Calu3 (cell line): ENCODE measurements around the gene RASGRF1. TPM values are rescaled to one million over a fixed set of nuclear protein-coding genes. Genes with fewer than 3 reads are reported as not detected.
"Not testable (repeated sequence)": the region's sequence is repeated elsewhere in the genome, so short reads cannot be mapped to it uniquely, and the experiment has no call there.

Experiments used
- BruUV-seq: library from RNA; stranded (reverse); fragments of 400-500 nt; replicated peaks from 2 replicates; lab custom pipeline; 2021; lab: Mats Ljungman, UMichigan
- CTCF ChIA-PET: fragments of 300-600 bp; sonication (Branson Sonifier 250); formaldehyde crosslinking; loops from one replicate; lab custom pipeline; 2022; ENCODE audit warnings: antibody characterized with exemption; lab: Charles Lee
- DNase-seq: peaks from one replicate; pipeline ENCODE4 v3.0.0; 2022
- H3K27ac Mint-ChIP-seq: one replicate; pipeline ENCODE4 v1.8.0; 2022; ENCODE audit warnings: mixed read lengths; ENCODE audit not compliant: unreplicated experiment
- H3K27me3 Mint-ChIP-seq: one replicate; pipeline ENCODE4 v1.8.0; 2022; ENCODE audit warnings: mixed read lengths; ENCODE audit not compliant: unreplicated experiment
- H3K36me3 Mint-ChIP-seq: one replicate; pipeline ENCODE4 v1.8.0; 2022; ENCODE audit warnings: mild to moderate bottlenecking, moderate library complexity, mixed read lengths; ENCODE audit not compliant: insufficient read depth, unreplicated experiment
- H3K4me1 Mint-ChIP-seq: one replicate; pipeline ENCODE4 v1.8.0; 2022; ENCODE audit warnings: mild to moderate bottlenecking, low read depth, mixed read lengths; ENCODE audit not compliant: unreplicated experiment
- H3K4me3 Mint-ChIP-seq: one replicate; pipeline ENCODE4 v1.8.0; 2022; ENCODE audit warnings: mild to moderate bottlenecking, low read depth, moderate library complexity, mixed read lengths; ENCODE audit not compliant: unreplicated experiment
- H3K9me3 Mint-ChIP-seq: one replicate; pipeline ENCODE4 v1.8.0; 2022; ENCODE audit warnings: low read depth, mixed read lengths; ENCODE audit not compliant: unreplicated experiment
- intact Hi-C: fragments of 100-400 bp; cut with micrococcal nuclease; formaldehyde crosslinking; loops from one replicate; pipeline ENCODE4 v1.10.0; 2022; ENCODE audit not compliant: unreplicated experiment
- total RNA-seq: library from RNA; stranded (reverse); gene quantifications from 2 replicates; pipeline ENCODE4 v1.2.3, GENCODE V29; 2022
- TF ChIP-seq, protein P1 (sequence below): fragments of 200-600 bp; IDR thresholded peaks from one replicate; pipeline ENCODE4 v1.8.0; 2022; ENCODE audit warnings: antibody characterized with exemption; ENCODE audit not compliant: unreplicated experiment

Gene RASGRF1
- total RNA-seq, 1 experiment from 2014 or later: 2.2 TPM

DNA sequence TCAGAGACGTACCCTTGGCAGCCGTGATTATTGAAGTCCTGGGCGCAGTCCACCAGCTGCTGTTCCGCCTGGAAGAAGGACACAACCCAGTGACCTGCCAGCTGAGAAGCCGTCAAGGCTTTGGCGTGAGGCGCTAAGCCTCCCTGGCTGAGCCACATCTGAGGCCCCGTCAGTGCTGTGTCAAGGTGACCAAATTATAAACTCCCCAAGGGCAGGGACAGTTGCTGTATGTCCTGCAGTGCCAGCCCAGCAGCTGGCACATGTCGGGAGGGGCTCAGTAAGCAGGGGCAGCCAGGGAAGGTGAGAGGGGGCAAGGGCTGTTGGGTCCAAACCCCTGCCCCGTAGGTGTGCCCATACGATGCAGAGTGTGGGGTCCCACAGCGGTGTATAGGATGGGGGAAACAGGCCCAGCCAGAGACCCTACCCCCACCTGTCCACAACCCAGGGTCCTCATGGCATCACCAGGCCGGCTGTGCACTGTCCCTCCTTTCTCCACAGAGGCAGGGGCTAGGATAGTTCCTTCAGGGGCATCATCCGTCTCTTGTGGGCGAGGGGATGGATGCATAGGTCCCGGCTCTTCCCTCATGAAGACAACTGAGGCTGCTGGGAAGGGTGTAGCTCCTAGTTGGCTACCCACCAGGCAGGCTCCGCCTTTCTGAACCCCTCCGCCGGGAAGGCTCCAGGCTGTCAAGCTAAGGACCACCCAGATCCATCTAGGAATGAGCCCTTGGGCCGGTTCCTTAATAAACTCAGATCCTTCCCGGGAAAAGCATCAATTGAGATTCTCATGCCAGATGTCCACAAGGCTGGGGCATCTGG lies 158.9 kb downstream of the RASGRF1 start:
- no TSS peak for BruUV-seq
- TF ChIP-seq, protein P1, sequence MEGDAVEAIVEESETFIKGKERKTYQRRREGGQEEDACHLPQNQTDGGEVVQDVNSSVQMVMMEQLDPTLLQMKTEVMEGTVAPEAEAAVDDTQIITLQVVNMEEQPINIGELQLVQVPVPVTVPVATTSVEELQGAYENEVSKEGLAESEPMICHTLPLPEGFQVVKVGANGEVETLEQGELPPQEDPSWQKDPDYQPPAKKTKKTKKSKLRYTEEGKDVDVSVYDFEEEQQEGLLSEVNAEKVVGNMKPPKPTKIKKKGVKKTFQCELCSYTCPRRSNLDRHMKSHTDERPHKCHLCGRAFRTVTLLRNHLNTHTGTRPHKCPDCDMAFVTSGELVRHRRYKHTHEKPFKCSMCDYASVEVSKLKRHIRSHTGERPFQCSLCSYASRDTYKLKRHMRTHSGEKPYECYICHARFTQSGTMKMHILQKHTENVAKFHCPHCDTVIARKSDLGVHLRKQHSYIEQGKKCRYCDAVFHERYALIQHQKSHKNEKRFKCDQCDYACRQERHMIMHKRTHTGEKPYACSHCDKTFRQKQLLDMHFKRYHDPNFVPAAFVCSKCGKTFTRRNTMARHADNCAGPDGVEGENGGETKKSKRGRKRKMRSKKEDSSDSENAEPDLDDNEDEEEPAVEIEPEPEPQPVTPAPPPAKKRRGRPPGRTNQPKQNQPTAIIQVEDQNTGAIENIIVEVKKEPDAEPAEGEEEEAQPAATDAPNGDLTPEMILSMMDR: no peak

DNA sequence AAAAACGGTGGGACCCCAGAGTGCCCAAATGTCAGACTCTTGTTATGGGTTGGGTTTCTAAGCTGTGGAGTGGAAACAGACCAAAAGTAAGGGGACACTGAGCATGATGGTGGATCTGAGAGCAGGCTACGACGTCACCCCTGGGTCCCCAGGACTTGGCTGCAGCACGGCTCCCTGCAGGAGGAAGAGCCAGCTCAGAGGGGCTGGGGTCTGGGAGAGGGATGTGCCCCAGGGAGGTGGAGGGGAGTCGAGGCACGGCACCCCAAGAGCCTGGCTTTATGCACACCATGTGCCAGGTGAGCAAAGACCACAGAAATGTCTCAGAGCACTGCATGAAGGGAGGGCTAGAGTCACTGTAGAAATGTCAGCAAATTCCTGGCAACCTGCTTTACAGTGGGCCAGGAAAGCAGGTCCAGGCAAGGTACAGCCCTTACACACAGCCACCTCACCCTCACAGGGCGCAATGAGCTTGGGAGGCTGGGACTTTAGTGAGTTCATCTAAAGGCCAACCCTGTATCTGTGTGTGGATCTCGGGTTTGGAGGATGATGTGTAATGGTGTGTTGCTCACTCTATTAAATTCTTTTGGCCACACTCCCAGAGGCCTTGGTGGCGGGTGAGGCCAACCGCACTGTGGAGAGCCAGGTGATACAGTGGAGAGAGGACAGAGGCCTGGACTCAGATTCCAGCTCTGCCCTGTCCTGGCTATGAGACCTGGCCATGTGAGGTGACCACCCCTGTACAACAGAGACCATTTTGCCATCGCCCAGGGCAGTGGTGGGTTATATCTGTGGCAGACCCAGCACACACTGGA lies 159.8 kb downstream of the RASGRF1 start:
- Mint-ChIP-seq H3K27ac (no peak overlapping the region), H3K27me3 (no peaks in the 10 kb centered on the region), H3K4me1 (peaks cover 8% of the 10 kb centered on the region), H3K4me3 (no peak overlapping the region), H3K9me3 (no peaks in the 10 kb centered on the region), H3K36me3 (peaks cover 63% of the 10 kb centered on the region)
- BruUV-seq: no TSS peak
- intact Hi-C loops: no loop called here
- DNase-seq: peak; percentile 40
- TF ChIP-seq, protein P1: no peak
- CTCF ChIA-PET: interaction anchor here (0.8 kb wide), 1 partner anchor 19 kb away, joined by 4 read pairs; no protein-coding TSS in a partner anchor

More for the DNA sequence above, 158.9 kb downstream of the RASGRF1 start:
- Mint-ChIP-seq H3K27ac (no peak overlapping the region), H3K4me1 (peaks cover 8% of the 10 kb centered on the region), H3K27me3 (no peaks in the 10 kb centered on the region), H3K4me3 (no peak overlapping the region), H3K9me3 (no peaks in the 10 kb centered on the region), H3K36me3 (peaks cover 66% of the 10 kb centered on the region)
- CTCF ChIA-PET: interaction anchor here (0.8 kb wide), 1 partner anchor 18 kb away, joined by 4 read pairs; no protein-coding TSS in a partner anchor
- no peak for DNase-seq
- intact Hi-C loops: no loop called here

DNA sequence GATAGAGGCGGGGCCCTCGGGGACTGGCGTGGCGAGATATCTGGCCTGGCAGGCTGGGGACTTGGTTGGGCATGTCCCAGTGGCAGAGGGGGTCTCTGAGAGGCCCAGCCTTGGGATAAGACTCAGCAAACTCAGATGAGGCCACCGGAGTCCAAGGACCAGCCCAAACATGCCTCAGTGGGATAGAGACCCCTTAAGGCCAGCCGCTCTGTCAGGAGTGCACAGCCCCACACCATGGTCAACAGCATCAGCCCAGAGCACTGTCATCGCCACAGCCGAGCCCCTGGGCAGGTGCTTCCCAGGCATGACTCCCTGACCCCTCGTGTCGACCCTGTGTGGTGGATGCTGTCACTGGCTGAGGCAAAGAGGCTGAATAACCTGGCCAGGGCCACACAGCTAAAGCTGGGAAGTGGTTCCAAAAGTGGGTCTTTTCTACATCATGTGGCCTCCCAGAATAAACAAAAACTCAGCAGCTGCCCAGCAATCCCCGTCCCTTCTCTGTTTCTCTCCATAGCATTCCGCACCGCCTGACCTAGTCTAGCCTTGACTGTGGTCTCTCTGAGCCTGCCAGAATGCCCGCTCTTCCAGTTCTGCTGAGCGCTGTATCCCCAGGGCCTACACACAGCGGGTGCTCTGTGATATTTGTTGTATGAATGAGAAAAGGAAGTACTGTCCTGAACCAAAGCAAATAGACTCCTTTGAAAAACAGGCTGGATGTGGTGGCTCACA lies 160.9 kb downstream of the RASGRF1 start:
- no TSS peak for BruUV-seq
- intact Hi-C loops: no loop called here
- no peak overlapping the region for H3K4me3 Mint-ChIP-seq
- H3K36me3 Mint-ChIP-seq: peaks cover 64% of the 10 kb centered on the region
- H3K27ac Mint-ChIP-seq: no peak overlapping the region
- DNase-seq: no peak
- TF ChIP-seq, protein P1: no peak
- no peaks in the 10 kb centered on the region for H3K27me3 Mint-ChIP-seq
- CTCF ChIA-PET: no interaction called here
- peaks cover 8% of the 10 kb centered on the region for H3K4me1 Mint-ChIP-seq
- no peaks in the 10 kb centered on the region for H3K9me3 Mint-ChIP-seq

DNA sequence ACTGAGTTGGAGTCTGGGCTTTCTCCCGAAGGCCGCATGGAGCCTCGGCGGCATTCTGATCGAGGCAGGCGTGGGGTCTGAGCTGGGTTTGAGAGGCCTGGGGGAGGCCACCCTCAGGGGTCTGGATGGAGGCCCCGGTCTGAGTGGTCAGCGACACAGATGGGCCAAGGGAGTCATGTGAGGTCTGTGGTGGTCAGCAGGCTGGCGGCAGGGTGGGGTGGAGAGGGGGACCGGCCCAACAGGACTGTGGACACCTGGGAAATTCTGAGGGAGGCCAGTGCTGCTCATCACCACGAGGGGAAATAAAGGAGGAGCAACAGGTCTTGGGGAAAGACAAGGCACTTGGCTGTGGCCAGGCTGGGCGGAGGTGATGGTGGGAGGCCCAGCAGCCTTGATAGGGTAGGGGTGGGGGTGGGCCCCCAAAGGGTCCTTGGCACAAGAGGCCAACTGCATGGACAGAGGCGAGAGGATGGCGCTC lies 161.9 kb downstream of the RASGRF1 start:
- no peak overlapping the region for H3K4me3 Mint-ChIP-seq
- no TSS peak for BruUV-seq
- CTCF ChIA-PET: interaction anchor here (0.7 kb wide), 1 partner anchor 16 kb away, joined by 5 read pairs; the partner anchor contains the start of gene CTSH

DNA sequence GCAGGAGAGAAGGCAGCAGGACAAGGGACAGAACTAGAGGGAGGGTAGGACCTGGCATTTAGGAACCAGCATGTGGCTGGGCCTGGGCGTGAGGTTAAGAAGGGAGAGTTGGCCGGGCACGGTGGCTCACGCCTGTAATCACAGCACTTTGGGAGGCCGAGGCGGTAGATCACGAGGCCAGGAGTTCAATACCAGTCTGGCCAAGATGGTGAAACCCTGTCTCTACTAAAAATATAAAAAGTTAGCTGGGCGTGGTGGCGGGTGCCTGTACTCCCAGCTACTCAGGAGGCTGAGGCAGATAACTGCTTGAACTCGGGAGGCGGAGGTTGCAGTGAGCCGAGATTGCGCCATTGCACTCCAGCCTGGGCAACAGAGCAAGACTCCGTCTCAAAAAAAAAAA lies 162.4 kb downstream of the RASGRF1 start:
- CTCF ChIA-PET: interaction anchor here (0.7 kb wide), 1 partner anchor 17 kb away, joined by 5 read pairs; the partner anchor contains the start of gene CTSH
- BruUV-seq, DNase-seq, H3K4me3 Mint-ChIP-seq, intact Hi-C loops, H3K4me1 Mint-ChIP-seq, H3K27me3 Mint-ChIP-seq, H3K9me3 Mint-ChIP-seq: not testable (repeated sequence)
- peaks cover 64% of the 10 kb centered on the region for H3K36me3 Mint-ChIP-seq
- peak overlapping the region; percentile 7 for H3K27ac Mint-ChIP-seq

More for the DNA sequence above, 161.9 kb downstream of the RASGRF1 start:
- Mint-ChIP-seq H3K9me3 (no peaks in the 10 kb centered on the region), H3K36me3 (peaks cover 65% of the 10 kb centered on the region), H3K27ac (peak overlapping the region; percentile 56), H3K27me3 (no peaks in the 10 kb centered on the region), H3K4me1 (peaks cover 8% of the 10 kb centered on the region)
- DNase-seq: no peak
- intact Hi-C loops: no loop called here
- TF ChIP-seq, protein P1: no peak
